Peyer's patch (tissue), 4 donors: ENCODE data around the gene WIPF1. TPM values are rescaled to one million over a fixed set of nuclear protein-coding genes. Genes with fewer than 3 reads are reported as not detected.

Experiments
- DNase-seq, 3 donors: peaks; one replicate each; pipeline ENCODE4 v3.0.0-alpha.2; 2017 to 2019
- H3K27ac ChIP-seq, 4 donors: fragments of 200-600 bp; sonication (generic); one replicate each; pipeline ENCODE4 v1.5.1; 2016 to 2019
- H3K27me3 ChIP-seq, 2 donors: fragments of 200-600 bp; sonication (generic); one replicate each; pipeline ENCODE4 v1.5.1; 2019
- H3K36me3 ChIP-seq, 3 donors: fragments of 200-600 bp; sonication (generic); one replicate each; pipeline ENCODE4 v1.5.1; 2016 to 2019
- H3K4me1 ChIP-seq, 4 donors: fragments of 200-600 bp; sonication (generic); one replicate each; pipeline ENCODE4 v1.5.1; 2016 to 2019
- H3K4me3 ChIP-seq, 4 donors: fragments of 200-600 bp; sonication (generic); 1 replicate in 3 of 4; 2 replicates in 1 of 4; pipeline ENCODE4 v1.5.1; 2016 to 2019; ENCODE audit warnings: mild to moderate bottlenecking in 1 of 4
- H3K9me3 ChIP-seq, 4 donors: fragments of 200-600 bp; sonication (generic); one replicate each; pipeline ENCODE4 v1.5.1; 2016 to 2019; ENCODE audit warnings: mild to moderate bottlenecking in 1 of 4
- CTCF ChIP-seq, 6 experiments: fragments of 450-650 bp in 4 of 6; fragments of 200-600 bp in 2 of 6; sonication (generic) in 1 of 6; IDR thresholded peaks; one replicate each; pipeline ENCODE4 v1.5.1; 2017 to 2019; ENCODE audit warnings: antibody characterized with exemption in 6 of 6, mild to moderate bottlenecking in 3 of 6, moderate library complexity in 1 of 6
- POLR2A ChIP-seq, 2 donors: fragments of 450-650 bp; IDR thresholded peaks; one replicate each; pipeline ENCODE4 v1.5.1; 2017; ENCODE audit warnings: antibody characterized with exemption in 2 of 2, mild to moderate bottlenecking in 2 of 2, moderate library complexity in 2 of 2
- total RNA-seq, 4 donors: library from RNA; depleted of rRNA; stranded (reverse); fragments of >200 nt; gene quantifications; one replicate each; pipeline ENCODE4 v1.1.0, GENCODE V29; 2016

The WIPF1 gene
- total RNA-seq, 4 donors from 2014 or later, result 7.4 to 81.7 (median 17.3) TPM

DNA sequence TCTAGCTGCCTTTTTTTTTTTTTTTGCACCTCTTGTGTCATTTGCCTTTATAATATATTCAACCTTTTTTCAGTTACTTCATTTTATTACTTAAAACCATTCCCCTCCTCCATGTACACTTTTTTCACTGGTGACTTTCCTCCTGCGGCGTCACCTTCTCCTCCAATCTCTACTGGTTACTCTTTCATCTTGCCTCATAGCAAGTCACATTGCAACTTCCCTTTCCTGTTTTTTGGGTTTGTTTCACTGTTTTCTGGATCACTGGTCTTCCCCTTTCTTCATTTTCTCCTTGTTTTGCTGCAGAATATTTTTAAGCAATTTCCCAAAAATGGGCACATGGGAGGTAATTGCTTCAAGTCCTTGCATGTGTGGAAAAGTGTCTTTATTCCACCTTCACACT, 73.1 kb downstream of the WIPF1 start:
- H3K4me1 ChIP-seq, result no peaks in the 10 kb centered on the region
- TF ChIP-seq POLR2A (IDR thresholded peaks at IDR 0.05) (no peak), CTCF (IDR thresholded peaks at IDR 0.05) (no peak)
- no peak for DNase-seq
- no peaks in the 10 kb centered on the region for H3K27me3 ChIP-seq
- H3K27ac ChIP-seq, result no peak overlapping the region
- H3K36me3 ChIP-seq, result no peaks in the 10 kb centered on the region
- no peak overlapping the region for H3K4me3 ChIP-seq
- H3K9me3 ChIP-seq, result no peaks in the 10 kb centered on the region

DNA sequence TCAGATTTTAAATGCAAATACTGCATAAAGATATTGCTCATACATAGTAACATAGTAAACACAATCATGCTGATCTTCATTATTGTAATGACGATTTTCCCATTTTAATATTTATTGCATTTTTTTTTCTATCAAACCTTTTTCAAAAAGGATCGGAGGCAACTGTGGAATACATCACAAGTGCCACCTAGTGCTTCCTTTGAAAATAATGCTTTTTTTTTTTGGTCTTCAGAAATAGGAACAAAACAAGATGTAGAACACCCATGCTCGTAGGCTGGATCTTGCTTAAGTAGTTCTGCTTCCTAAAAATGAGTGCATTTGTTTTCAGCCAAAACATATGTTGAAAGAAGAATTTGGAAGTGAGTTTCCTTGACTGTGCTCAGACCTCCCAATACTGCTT, 75.1 kb downstream of the WIPF1 start:
- no peaks in the 10 kb centered on the region for H3K27me3 ChIP-seq
- H3K4me1 ChIP-seq, result no peaks in the 10 kb centered on the region
- H3K36me3 ChIP-seq, result no peaks in the 10 kb centered on the region
- no peak overlapping the region for H3K27ac ChIP-seq
- TF ChIP-seq CTCF (IDR thresholded peaks at IDR 0.05) (peak in 5 of 6 experiments; percentile 11 to 44 (median 30)), POLR2A (IDR thresholded peaks at IDR 0.05) (no peak)
- H3K9me3 ChIP-seq, result no peaks in the 10 kb centered on the region
- no peak overlapping the region for H3K4me3 ChIP-seq
- DNase-seq, result no peak

- Histone ChIP-seq H3K4me1 (no peaks in the 10 kb centered on the region), H3K27ac (no peak overlapping the region), H3K9me3 (no peaks in the 10 kb centered on the region), H3K27me3 (no peaks in the 10 kb centered on the region), H3K36me3 (no peaks in the 10 kb centered on the region), H3K4me3 (no peak overlapping the region)
- TF ChIP-seq POLR2A (IDR thresholded peaks at IDR 0.05), result no peak
- no peak for TF ChIP-seq CTCF (IDR thresholded peaks at IDR 0.05)
- no peak for DNase-seq
Measured at GRCh38 chr2:174518395-174518794, 79.2 kb downstream of the WIPF1 start.

- Histone ChIP-seq H3K4me1 (no peaks in the 10 kb centered on the region), H3K36me3 (no peaks in the 10 kb centered on the region), H3K27ac (no peak overlapping the region), H3K9me3 (no peaks in the 10 kb centered on the region), H3K27me3 (no peaks in the 10 kb centered on the region), H3K4me3 (no peak overlapping the region)
- DNase-seq, result no peak
- no peak for TF ChIP-seq POLR2A (IDR thresholded peaks at IDR 0.05)
- TF ChIP-seq CTCF (IDR thresholded peaks at IDR 0.05), result no peak
Measured at GRCh38 chr2:174516501-174517378, 80.9 kb downstream of the WIPF1 start.

DNA sequence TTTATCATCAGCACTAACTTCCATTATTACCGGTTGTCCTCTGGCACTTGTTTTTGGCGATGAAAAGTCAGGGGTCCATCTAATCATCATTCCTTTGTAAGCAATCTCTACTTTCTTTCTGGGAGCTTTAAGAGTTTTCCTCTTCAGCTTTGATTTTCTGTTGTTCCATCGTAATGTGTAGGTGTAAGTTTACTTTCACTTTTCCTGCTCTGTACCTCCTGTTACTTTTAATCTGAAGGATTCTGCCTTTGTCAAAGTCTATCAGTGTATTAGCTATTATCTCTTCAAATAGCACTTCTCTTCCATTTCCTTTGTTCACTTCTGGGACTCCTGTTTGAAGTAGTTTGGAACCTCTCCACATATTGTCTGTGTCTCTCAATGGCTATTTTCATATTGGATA, 85.3 kb downstream of the WIPF1 start:
- Histone ChIP-seq H3K4me1 (no peaks in the 10 kb centered on the region), H3K9me3 (peaks cover 0 to 7% (median 0%) of the 10 kb centered on the region in 4 donors), H3K27me3 (no peaks in the 10 kb centered on the region), H3K36me3 (no peaks in the 10 kb centered on the region), H3K27ac (no peak overlapping the region), H3K4me3 (no peak overlapping the region)
- DNase-seq, result no peak
- no peak for TF ChIP-seq CTCF (IDR thresholded peaks at IDR 0.05)
- no peak for TF ChIP-seq POLR2A (IDR thresholded peaks at IDR 0.05)
